HL-60/S4 treated with retinoic acid at 250 ng/mL for 4 days and 3 days (cell line): ENCODE measurements around the gene TP53TG5.

Experiments used
- in situ Hi-C: fragments of 300-500 bp; cut with MboI; formaldehyde crosslinking; loops from 2 replicates; pipeline ENCODE4 v1.7.0; 2022; ENCODE audit warnings: low sequenced_read_pairs

TP53TG5 gene

GRCh38 chr20:45336530-45337366 is 41.4 kb downstream of the TP53TG5 start:
- in situ Hi-C loops = no loop called here

- in situ Hi-C loops = no loop called here
Measured at GRCh38 chr20:45330476-45330875, 47.6 kb downstream of the TP53TG5 start.

DNA sequence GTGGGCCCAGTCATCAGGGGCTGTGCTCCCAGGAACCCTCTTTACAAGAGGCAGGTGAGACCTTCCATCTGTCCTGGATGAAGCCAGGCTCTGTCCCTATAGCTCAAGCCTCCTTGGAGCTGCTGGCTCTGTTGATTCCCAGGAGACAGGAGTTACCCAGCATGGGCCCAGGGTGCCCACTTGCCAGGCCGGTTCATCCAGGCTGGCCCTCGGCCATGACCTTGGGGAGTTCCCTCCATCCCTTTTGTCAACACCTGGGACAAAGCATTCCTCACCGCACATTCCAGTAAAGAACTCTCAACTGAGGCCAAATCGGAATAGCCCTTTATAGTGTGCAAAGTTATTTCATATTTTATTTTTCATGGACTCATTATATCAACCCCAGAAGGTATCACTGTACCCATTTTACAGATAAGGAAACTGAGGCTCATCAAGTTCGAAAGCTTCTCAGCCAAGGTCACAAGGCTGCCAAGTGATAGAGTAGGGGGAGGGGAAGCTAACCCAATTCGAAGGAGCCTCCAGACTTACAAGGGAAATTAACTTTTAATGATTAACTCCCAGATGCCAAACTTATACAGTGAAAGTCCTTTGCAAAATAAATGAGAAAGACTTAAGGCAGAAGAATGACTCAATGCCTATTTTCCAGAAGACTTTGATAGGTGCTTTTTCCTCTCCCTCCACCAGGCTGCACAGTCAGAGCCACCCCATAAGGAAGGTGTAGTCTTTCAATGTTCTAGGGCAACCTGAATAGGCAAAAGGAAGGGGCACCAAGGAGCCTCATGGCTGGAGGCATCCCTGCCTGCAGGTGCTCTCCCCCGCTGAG is 48.4 kb downstream of the TP53TG5 start:
- in situ Hi-C loops = no loop called here

DNA sequence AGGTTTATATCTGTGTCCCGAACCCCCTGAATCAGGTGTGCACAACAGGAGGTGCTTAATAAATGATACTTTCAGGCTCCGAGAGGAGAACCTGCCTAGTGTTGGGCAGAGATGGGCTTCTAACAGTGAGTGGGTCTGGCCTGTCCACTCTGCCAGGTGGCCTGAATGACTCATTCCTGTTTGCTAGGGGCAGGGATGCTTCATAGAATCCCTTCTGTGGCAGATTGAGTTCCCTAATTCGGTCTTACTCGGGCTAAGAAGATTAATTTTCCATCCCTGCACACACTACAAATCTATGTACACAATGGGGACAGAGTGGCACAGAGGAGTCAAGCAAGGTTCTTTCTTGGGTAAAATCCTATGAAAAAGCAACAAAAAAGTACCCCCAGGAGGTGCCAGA is 49.7 kb downstream of the TP53TG5 start:
- in situ Hi-C loops = no loop called here

GRCh38 chr20:45325371-45325770 is 52.8 kb downstream of the TP53TG5 start:
- in situ Hi-C loops = no loop called here

- in situ Hi-C loops = no loop called here
Measured at GRCh38 chr20:45323731-45324130, 54.4 kb downstream of the TP53TG5 start.

DNA sequence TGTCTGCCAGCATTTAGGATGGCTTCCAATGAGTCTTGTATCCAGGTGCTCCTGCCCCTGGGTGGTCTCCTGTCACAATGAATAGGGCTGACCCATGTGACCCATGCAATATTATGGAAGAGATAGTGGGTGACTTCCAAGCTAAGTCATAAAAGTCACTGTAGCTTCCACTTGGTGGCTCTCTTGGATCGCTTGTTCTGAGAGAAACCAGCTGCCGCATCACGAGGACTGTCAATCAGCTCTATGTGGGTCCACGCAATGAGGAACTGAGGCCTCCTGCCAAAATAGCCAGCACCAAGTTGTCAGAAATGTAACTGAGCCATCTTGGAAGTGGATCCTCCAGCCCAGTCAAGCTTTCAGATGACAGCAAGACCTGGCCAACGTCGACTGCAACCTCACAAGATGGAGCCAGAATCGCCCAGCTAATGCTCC is 55.2 kb downstream of the TP53TG5 start:
- in situ Hi-C loops = no loop called here
